ENCODE data around the gene VWA5B1. TPM values are rescaled to one million over a fixed set of nuclear protein-coding genes. Genes with fewer than 3 reads are reported as not detected.

Gene VWA5B1
- total RNA-seq, 1 donor from 2014 or later = 1.9 TPM

GRCh38 chr1:20276485-20277159 lies 14.1 kb upstream of the VWA5B1 start:
- Mint-ChIP-seq H3K27ac (no peak overlapping the region), H3K4me3 (no peak overlapping the region), H3K4me1 (ENCODE audit: unreplicated experiment) (peaks cover 11% of the 10 kb centered on the region), H3K36me3 (no peaks in the 10 kb centered on the region), H3K27me3 (peaks cover 16% of the 10 kb centered on the region), H3K9me3 (no peaks in the 10 kb centered on the region)
- TF ChIP-seq CTCF (conservative IDR thresholded peaks at IDR 0.05) = no peak
- DNase-seq (ENCODE audit: extremely low spot score, unreplicated experiment) = no peak

GRCh38 chr1:20278692-20279130 lies 12.0 kb upstream of the VWA5B1 start:
- Mint-ChIP-seq H3K4me1 (ENCODE audit: unreplicated experiment) (peaks cover 11% of the 10 kb centered on the region), H3K27me3 (peaks cover 16% of the 10 kb centered on the region), H3K4me3 (no peak overlapping the region), H3K36me3 (no peaks in the 10 kb centered on the region), H3K27ac (no peak overlapping the region), H3K9me3 (no peaks in the 10 kb centered on the region)
- no peak for TF ChIP-seq CTCF (conservative IDR thresholded peaks at IDR 0.05)
- DNase-seq (ENCODE audit: extremely low spot score, unreplicated experiment) = no peak

GRCh38 chr1:20279509-20279908 lies 11.2 kb upstream of the VWA5B1 start:
- Mint-ChIP-seq H3K36me3 (no peaks in the 10 kb centered on the region), H3K4me3 (peak overlapping the region; percentile 37), H3K9me3 (no peaks in the 10 kb centered on the region), H3K27me3 (peaks cover 16% of the 10 kb centered on the region), H3K27ac (peak overlapping the region; percentile 44), H3K4me1 (ENCODE audit: unreplicated experiment) (peaks cover 11% of the 10 kb centered on the region)
- DNase-seq (ENCODE audit: extremely low spot score, unreplicated experiment) = no peak
- TF ChIP-seq CTCF (conservative IDR thresholded peaks at IDR 0.05) = no peak

- Mint-ChIP-seq H3K36me3 (no peaks in the 10 kb centered on the region), H3K9me3 (peaks cover 6% of the 10 kb centered on the region), H3K27ac (no peak overlapping the region), H3K27me3 (peaks cover 25% of the 10 kb centered on the region), H3K4me3 (no peak overlapping the region), H3K4me1 (ENCODE audit: unreplicated experiment) (peaks cover 11% of the 10 kb centered on the region)
- no peak for TF ChIP-seq CTCF (conservative IDR thresholded peaks at IDR 0.05)
- no peak for DNase-seq (ENCODE audit: extremely low spot score, unreplicated experiment)
Measured at GRCh38 chr1:20280341-20280740, 10.3 kb upstream of the VWA5B1 start.

GRCh38 chr1:20280906-20281305 lies 9.8 kb upstream of the VWA5B1 start:
- Mint-ChIP-seq H3K27me3 (peaks cover 30% of the 10 kb centered on the region), H3K4me1 (ENCODE audit: unreplicated experiment) (peaks cover 11% of the 10 kb centered on the region), H3K4me3 (no peak overlapping the region), H3K27ac (no peak overlapping the region), H3K36me3 (no peaks in the 10 kb centered on the region), H3K9me3 (peaks cover 10% of the 10 kb centered on the region)
- no peak for DNase-seq (ENCODE audit: extremely low spot score, unreplicated experiment)
- TF ChIP-seq CTCF (conservative IDR thresholded peaks at IDR 0.05) = no peak

All from type B pancreatic cell (in vitro differentiated cells).